GM12878 (cell line): Measurements from ENCODE around the gene MCM3AP. TPM values are rescaled to one million over a fixed set of nuclear protein-coding genes. Genes with fewer than 3 reads are reported as not detected.

Experiments
- ATAC-seq: fragments of 200-7000 bp; cut with Tn5 transposase; 3 replicates; pipeline ENCODE4 v1.9.1; 2020; ENCODE audit warnings: mild to moderate bottlenecking, moderate library complexity
- BruUV-seq: library from RNA; stranded (reverse); fragments of 400-500 nt; replicated peaks from 2 replicates; lab custom pipeline; 2021; lab: Mats Ljungman, UMichigan
- CTCF ChIA-PET: fragments of 300-600 bp; sonication (Branson Sonifier 250); formaldehyde crosslinking; extraction: SDS; loops from one replicate; lab custom pipeline; 2021; ENCODE audit warnings: inconsistent platforms; lab: Yijun Ruan, JAX
- POLR2A ChIA-PET: fragments of 350-600 bp; formaldehyde crosslinking; extraction: SDS; loops from one replicate; lab custom pipeline; 2021; ENCODE audit warnings: inconsistent platforms; lab: Charles Lee
- RAD21 ChIA-PET: fragments of 300-600 bp; sonication (Branson Sonifier 250); formaldehyde crosslinking; loops from one replicate; lab custom pipeline; 2023; ENCODE audit warnings: antibody characterized with exemption; ENCODE audit not compliant: unreplicated experiment; lab: Charles Lee
- SMC1A ChIA-PET: fragments of 300-600 bp; sonication (Branson Sonifier 250); formaldehyde crosslinking; loops from one replicate; lab custom pipeline; 2023; ENCODE audit not compliant: unreplicated experiment, uncharacterized antibody; lab: Charles Lee
- DNase-seq: peaks from one replicate; pipeline ENCODE4 v3.0.0-alpha.2; 2011; ENCODE audit warnings: low read depth, low spot score
- FAIRE-seq: peaks from 3 replicates; lab custom pipeline; 2011; peaks lifted over from hg19 to GRCh38; lab: Jason Lieb, UNC
- H2AFZ ChIP-seq: 2 replicates; pipeline ENCODE4 v1.6.0; 2011; ENCODE audit warnings: low read depth, low read length, control low read depth; ENCODE audit not compliant: control insufficient read depth
- H3K27ac ChIP-seq: 2 replicates; pipeline ENCODE4 v1.5.1; 2011; ENCODE audit warnings: control low read depth; ENCODE audit not compliant: control insufficient read depth, insufficient read depth
- H3K27me3 ChIP-seq, 2 experiments: replicated peaks in 1 of 2; 2 replicates each; pipeline versions ENCODE4 v1.6.0 to v1.6.1; 2011; ENCODE audit warnings: low read length in 1 of 2; ENCODE audit not compliant: control insufficient read depth in 2 of 2, insufficient read depth in 2 of 2
- H3K36me3 ChIP-seq, 2 experiments: 2 replicates each; pipeline ENCODE4 v1.5.1; 2011; ENCODE audit warnings: low read length in 1 of 2; ENCODE audit not compliant: control insufficient read depth in 2 of 2, insufficient read depth in 2 of 2
- H3K4me1 ChIP-seq: 2 replicates; pipeline ENCODE4 v1.6.1; 2011; ENCODE audit warnings: mild to moderate bottlenecking, low read length, moderate library complexity, mixed read lengths; ENCODE audit not compliant: control insufficient read depth, insufficient read depth
- H3K4me2 ChIP-seq: 2 replicates; pipeline ENCODE4 v1.6.0; 2011; ENCODE audit warnings: control low read depth; ENCODE audit not compliant: control insufficient read depth, insufficient read depth
- H3K4me3 ChIP-seq: fragments of 200-600 bp; sonication (generic); 2 replicates; pipeline ENCODE4 v1.5.1; 2016
- H3K79me2 ChIP-seq: 2 replicates; pipeline ENCODE4 v1.6.0; 2011; ENCODE audit warnings: low read length; ENCODE audit not compliant: control insufficient read depth, insufficient read depth
- H3K9ac ChIP-seq: 2 replicates; pipeline ENCODE4 v1.8.0; 2011; ENCODE audit warnings: low read length, control low read depth, mixed read lengths; ENCODE audit not compliant: control insufficient read depth, insufficient read depth
- H3K9me3 ChIP-seq: replicated peaks from 3 replicates; pipeline ENCODE4 v1.5.1; 2011; ENCODE audit warnings: mild to moderate bottlenecking, low read length; ENCODE audit not compliant: control insufficient read depth, insufficient read depth
- H4K20me1 ChIP-seq: 2 replicates; pipeline ENCODE4 v1.6.0; 2011; ENCODE audit not compliant: control insufficient read depth, insufficient read depth
- CEBPB ChIP-seq, 2 experiments: fragments of 150-350 bp in 1 of 2; IDR thresholded peaks; 2 replicates each; pipeline ENCODE4 v1.6.1; 2012 to 2014; ENCODE audit warnings: low read depth in 2 of 2, low read length in 2 of 2, borderline replicate concordance in 1 of 2, inconsistent platforms in 1 of 2
- HCFC1 ChIP-seq: fragments of 150-350 bp; IDR thresholded peaks from 2 replicates; pipeline ENCODE4 v1.6.1; 2014; ENCODE audit warnings: low read length
- SPI1 ChIP-seq: IDR thresholded peaks from 2 replicates; pipeline ENCODE4 v1.6.1; 2011; ENCODE audit warnings: low read depth, mild to moderate bottlenecking, low read length, moderate library complexity, borderline replicate concordance; ENCODE audit not compliant: insufficient read depth
- WGBS: methylation state at CpG from one replicate; pipeline ENCODE4 v1.1.6; 2016; ENCODE audit warnings: low lambda C conversion rate; ENCODE audit not compliant: insufficient replicate concordance, insufficient coverage; ENCODE audit errors: missing lambda C conversion rate; 5-methylcytosine and 5-hydroxymethylcytosine counted together
- in situ Hi-C: fragments of 300-500 bp; cut with MboI; formaldehyde crosslinking; loops from 9 replicates; pipeline ENCODE4 v1.14.3; 2018; ENCODE audit warnings: mixed read lengths
- intact Hi-C: fragments of 100-400 bp; cut with micrococcal nuclease; formaldehyde crosslinking; loops from one replicate; pipeline ENCODE4 v1.14.2; 2022; ENCODE audit not compliant: unreplicated experiment
- polyA plus RNA-seq, 11 experiments: library from polyadenylated mRNA; depleted of rRNA in 4 of 11; unstranded in 6 of 11; stranded (reverse) in 5 of 11; fragments of >200 nt; fragmentation: Nextera tagmentation in 4 of 11; fragmentation: Illumina TruSeq in 1 of 11; extraction: Ambion mirVana in 4 of 11; extraction: Trizol in 1 of 11; gene quantifications; 1 replicate in 1 of 11; 2 replicates in 10 of 11; pipeline versions ENCODE4 v1.2.1 to v1.2.3, GENCODE V29; 2011 to 2016; ENCODE audit warnings: inconsistent platforms in 2 of 11, missing spikeins in 2 of 11, low read depth in 1 of 11
- total RNA-seq, 4 experiments: library from RNA; depleted of rRNA in 3 of 4; stranded (reverse); fragments of >200 nt in 3 of 4; fragmentation: Illumina TruSeq in 1 of 4; extraction: Trizol in 1 of 4; gene quantifications; 2 replicates each; pipeline versions ENCODE4 v1.2.1 to v1.2.3, GENCODE V29; 2013 to 2021

The MCM3AP gene
- total and polyA plus RNA-seq, 10 of the 15 experiments (the other 5 are each of a cell fraction or from before 2014, with no cell fraction given), result 6.1 to 95.7 (median 47.0) TPM

GRCh38 chr21:46219591-46220239, 65.7 kb downstream of the MCM3AP start:
- Histone ChIP-seq H3K9me3 (no peaks in the 10 kb centered on the region), H4K20me1 (no peaks in the 10 kb centered on the region), H3K27me3 (no peaks in the 10 kb centered on the region), H3K79me2 (peaks cover 6% of the 10 kb centered on the region), H3K4me1 (peaks cover 5% of the 10 kb centered on the region; the same call in 1 of the 2 replicates), H3K4me3 (no peak overlapping the region), H3K9ac (no peak overlapping the region), H3K27ac (no peak overlapping the region), H3K36me3 (peaks cover 6 to 8% of the 10 kb centered on the region in 2 experiments; a peak in 3 of 4 replicates), H3K4me2 (no peak overlapping the region), H2AFZ (no peak overlapping the region)
- FAIRE-seq (no peak), ATAC-seq (no peak), DNase-seq (no peak)
- RAD21 ChIA-PET, result no interaction called here
- SMC1A ChIA-PET, result no interaction called here
- in situ Hi-C loops, result no loop called here
- CTCF ChIA-PET, result no interaction called here
- intact Hi-C loops, result no loop called here
- 60% methylated on average over 13 of the region's 13 CpGs for WGBS
- BruUV-seq, result no TSS peak
- POLR2A ChIA-PET, result no interaction called here
- TF ChIP-seq SPI1, result no peak
- no peak for TF ChIP-seq HCFC1

DNA sequence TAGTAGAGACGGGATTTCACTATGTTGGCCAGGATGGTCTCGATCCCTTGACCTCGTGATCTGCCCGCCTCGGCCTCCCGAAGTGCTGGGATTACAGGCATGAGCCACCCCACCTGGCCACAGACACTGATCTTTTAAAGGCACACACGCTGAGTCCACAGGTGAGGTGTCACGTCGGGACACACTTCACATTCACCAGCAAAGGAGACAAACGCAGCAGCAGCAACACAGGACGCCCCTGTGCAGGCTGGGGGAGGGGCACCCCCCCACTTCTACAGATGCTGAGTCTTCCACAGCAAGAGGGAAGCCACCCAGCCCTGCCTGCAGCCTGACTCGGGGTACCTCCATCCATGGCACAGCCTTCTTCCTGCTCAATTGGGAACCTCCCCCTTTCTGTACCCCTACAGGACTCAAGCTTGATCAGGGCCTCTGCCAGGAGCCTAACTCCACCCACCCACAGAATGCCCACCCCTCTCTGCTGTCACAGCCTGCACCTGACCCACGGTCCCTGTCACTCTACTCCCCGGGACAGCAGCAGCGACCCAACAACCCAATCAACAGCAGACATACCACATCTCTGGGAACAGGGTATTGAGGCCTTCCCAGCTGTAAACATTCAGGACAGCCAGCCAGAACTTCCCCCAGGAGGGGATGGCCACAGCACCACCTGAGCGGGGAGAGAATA, 66.4 kb downstream of the MCM3AP start:
- ChIA-PET CTCF (no interaction called here), POLR2A (no interaction called here), RAD21 (no interaction called here), SMC1A (no interaction called here)
- Histone ChIP-seq H3K4me1 (peaks cover 5% of the 10 kb centered on the region; the same call in 1 of the 2 replicates), H3K9me3 (no peaks in the 10 kb centered on the region), H3K36me3 (peaks cover 5 to 6% of the 10 kb centered on the region in 2 experiments; a peak in 3 of 4 replicates), H3K27me3 (no peaks in the 10 kb centered on the region), H3K4me2 (no peak overlapping the region), H2AFZ (no peak overlapping the region), H4K20me1 (no peaks in the 10 kb centered on the region), H3K79me2 (peaks cover 2% of the 10 kb centered on the region), H3K9ac (no peak overlapping the region), H3K4me3 (no peak overlapping the region), H3K27ac (no peak overlapping the region)
- no peak for DNase-seq
- in situ Hi-C loops, result no loop called here
- BruUV-seq, result no TSS peak
- intact Hi-C loops, result no loop called here
- no peak for FAIRE-seq
- TF ChIP-seq CEBPB (IDR thresholded peaks at IDR 0.05; ENCODE audit: borderline replicate concordance in 1 of 2, low read depth in 2 of 2, low read length in 2 of 2), result no peak
- no peak for ATAC-seq
- 91% methylated on average over 15 of the region's 16 CpGs for WGBS
